HUDEP-2 (cell line): ENCODE data around the gene COCH.
"Not testable (repeated sequence)": the region's sequence is repeated elsewhere in the genome, so short reads cannot be mapped to it uniquely, and the experiment has no call there.

Experiments used
- DNase-seq, 76 experiments: peaks; one replicate each; lab custom pipeline; 2025; ENCODE audit not compliant: unreplicated experiment in 76 of 76; lab: John Stamatoyannopoulos, UW

The COCH gene

GRCh38 chr14:30915596-30915995 lies 41.2 kb downstream of the COCH start:
- DNase-seq: no peak

GRCh38 chr14:30921305-30921704 lies 46.9 kb downstream of the COCH start:
- DNase-seq: peak in 1 of 76 experiments; percentile 10

GRCh38 chr14:30921788-30922187 lies 47.4 kb downstream of the COCH start:
- no peak for DNase-seq

GRCh38 chr14:30925254-30925653 lies 50.9 kb downstream of the COCH start:
- DNase-seq: no peak

- peak in 4 of 76 experiments; percentile 3 to 13 (median 4) for DNase-seq
Observed at GRCh38 chr14:30928462-30928861, 54.1 kb downstream of the COCH start.

GRCh38 chr14:30933937-30934336 lies 59.6 kb downstream of the COCH start:
- not testable (repeated sequence) for DNase-seq

- DNase-seq: no peak
Observed at GRCh38 chr14:30935445-30935844, 61.1 kb downstream of the COCH start.

GRCh38 chr14:30938617-30939016 lies 64.3 kb downstream of the COCH start:
- no peak for DNase-seq
